ENCODE measurements around the gene ROBO1. TPM values are rescaled to one million over a fixed set of nuclear protein-coding genes. Genes with fewer than 3 reads are reported as not detected.

ROBO1 gene
- total RNA-seq, 3 donors from 2014 or later, result 12.7 to 50.7 (median 23.6) TPM

- intact Hi-C loops (cut with DNase I; ENCODE audit: low total_unique reads), result no loop called here
- H3K27me3 ChIP-seq, result no peaks in the 10 kb centered on the region
- no peak for TF ChIP-seq CTCF (IDR thresholded peaks at IDR 0.05)
- TF ChIP-seq POLR2AphosphoS5 (IDR thresholded peaks at IDR 0.05), result no peak
- no peak for TF ChIP-seq POLR2A (IDR thresholded peaks at IDR 0.05)
- H3K4me1 ChIP-seq, result no peaks in the 10 kb centered on the region
- no peak for DNase-seq (ENCODE audit: low spot score in 2 of 2)
- no peak overlapping the region for H3K4me3 ChIP-seq
- no peaks in the 10 kb centered on the region for H3K36me3 ChIP-seq
- H3K9me3 ChIP-seq, result no peaks in the 10 kb centered on the region
- no peak overlapping the region for H3K27ac ChIP-seq
Observed at GRCh38 chr3:79685108-79685507, 82.7 kb downstream of the ROBO1 start.

- intact Hi-C loops (cut with DNase I; ENCODE audit: low total_unique reads), result no loop called here
- no peaks in the 10 kb centered on the region for H3K9me3 ChIP-seq
Observed at GRCh38 chr3:79684041-79684440, 83.8 kb downstream of the ROBO1 start.

GRCh38 chr3:79672731-79673130 is 95.1 kb downstream of the ROBO1 start:
- H3K36me3 ChIP-seq, result no peaks in the 10 kb centered on the region
- H3K4me3 ChIP-seq, result no peak overlapping the region
- TF ChIP-seq POLR2A (IDR thresholded peaks at IDR 0.05), result no peak
- no peak for TF ChIP-seq CTCF (IDR thresholded peaks at IDR 0.05)
- TF ChIP-seq POLR2AphosphoS5 (IDR thresholded peaks at IDR 0.05), result no peak
- DNase-seq (ENCODE audit: low spot score in 2 of 2), result no peak
- H3K9me3 ChIP-seq, result no peaks in the 10 kb centered on the region
- H3K4me1 ChIP-seq, result no peaks in the 10 kb centered on the region
- no peaks in the 10 kb centered on the region for H3K27me3 ChIP-seq
- intact Hi-C loops (cut with DNase I; ENCODE audit: low total_unique reads), result no loop called here
- no peak overlapping the region for H3K27ac ChIP-seq

More at GRCh38 chr3:79684041-79684440, 83.8 kb downstream of the ROBO1 start:
- H3K4me1 ChIP-seq, result no peaks in the 10 kb centered on the region
- no peaks in the 10 kb centered on the region for H3K27me3 ChIP-seq
- H3K27ac ChIP-seq, result no peak overlapping the region
- no peaks in the 10 kb centered on the region for H3K36me3 ChIP-seq
- no peak overlapping the region for H3K4me3 ChIP-seq
- DNase-seq (ENCODE audit: low spot score in 2 of 2), result no peak
- no peak for TF ChIP-seq POLR2A (IDR thresholded peaks at IDR 0.05)

GRCh38 chr3:79672075-79672474 is 95.7 kb downstream of the ROBO1 start:
- Histone ChIP-seq H3K36me3 (no peaks in the 10 kb centered on the region), H3K27ac (no peak overlapping the region), H3K27me3 (no peaks in the 10 kb centered on the region), H3K9me3 (no peaks in the 10 kb centered on the region), H3K4me3 (no peak overlapping the region), H3K4me1 (no peaks in the 10 kb centered on the region)
- no peak for DNase-seq (ENCODE audit: low spot score in 2 of 2)
- intact Hi-C loops (cut with DNase I; ENCODE audit: low total_unique reads), result no loop called here
- TF ChIP-seq POLR2A (IDR thresholded peaks at IDR 0.05), result no peak
- no peak for TF ChIP-seq POLR2AphosphoS5 (IDR thresholded peaks at IDR 0.05)
- no peak for TF ChIP-seq CTCF (IDR thresholded peaks at IDR 0.05)

GRCh38 chr3:79670178-79670577 is 97.6 kb downstream of the ROBO1 start:
- no peaks in the 10 kb centered on the region for H3K36me3 ChIP-seq
- H3K4me1 ChIP-seq, result no peaks in the 10 kb centered on the region
- no peak overlapping the region for H3K4me3 ChIP-seq
- H3K27me3 ChIP-seq, result no peaks in the 10 kb centered on the region
- H3K27ac ChIP-seq, result no peak overlapping the region
- intact Hi-C loops (cut with DNase I; ENCODE audit: low total_unique reads), result no loop called here
- no peak for DNase-seq (ENCODE audit: low spot score in 2 of 2)
- no peaks in the 10 kb centered on the region for H3K9me3 ChIP-seq
- no peak for TF ChIP-seq POLR2A (IDR thresholded peaks at IDR 0.05)
- no peak for TF ChIP-seq POLR2AphosphoS5 (IDR thresholded peaks at IDR 0.05)
- no peak for TF ChIP-seq CTCF (IDR thresholded peaks at IDR 0.05)

GRCh38 chr3:79664455-79664854 is 103.3 kb downstream of the ROBO1 start:
- DNase-seq (ENCODE audit: low spot score in 2 of 2), result no peak
- no peaks in the 10 kb centered on the region for H3K4me1 ChIP-seq
- H3K4me3 ChIP-seq, result no peak overlapping the region
- H3K27me3 ChIP-seq, result no peaks in the 10 kb centered on the region
- no peaks in the 10 kb centered on the region for H3K36me3 ChIP-seq
- H3K9me3 ChIP-seq, result no peaks in the 10 kb centered on the region
- H3K27ac ChIP-seq, result no peak overlapping the region
- intact Hi-C loops (cut with DNase I; ENCODE audit: low total_unique reads), result no loop called here
- TF ChIP-seq POLR2A (IDR thresholded peaks at IDR 0.05) (no peak), CTCF (IDR thresholded peaks at IDR 0.05) (no peak), POLR2AphosphoS5 (IDR thresholded peaks at IDR 0.05) (no peak)
